Mesothelial cell of epicardium (in vitro differentiated cells): ENCODE results near the gene TNFRSF14. TPM values are rescaled to one million over a fixed set of nuclear protein-coding genes. Genes with fewer than 3 reads are reported as not detected.

Experiments
- DNase-seq, 2 experiments: peaks; one replicate each; pipeline ENCODE4 v3.0.0; 2021; ENCODE audit warnings: low spot score in 2 of 2; ENCODE audit not compliant: unreplicated experiment in 2 of 2
- H3K27ac Mint-ChIP-seq: 2 replicates; pipeline ENCODE4 v1.8.0; 2021; ENCODE audit warnings: mixed read lengths
- H3K27me3 Mint-ChIP-seq: 2 replicates; pipeline ENCODE4 v1.8.0; 2021; ENCODE audit warnings: low read depth, mixed read lengths
- H3K36me3 Mint-ChIP-seq: 2 replicates; pipeline ENCODE4 v1.8.0; 2021; ENCODE audit warnings: mixed read lengths
- H3K4me1 Mint-ChIP-seq: 2 replicates; pipeline ENCODE4 v1.8.0; 2021; ENCODE audit warnings: mixed read lengths
- H3K4me3 Mint-ChIP-seq: 2 replicates; pipeline ENCODE4 v1.8.0; 2021; ENCODE audit warnings: mild to moderate bottlenecking, moderate library complexity, mixed read lengths
- H3K9me3 Mint-ChIP-seq: 2 replicates; pipeline ENCODE4 v1.8.0; 2021; ENCODE audit warnings: mixed read lengths
- CTCF ChIP-seq: fragments of 200-600 bp; sonication (generic); IDR thresholded peaks from one replicate; pipeline ENCODE4 v1.5.0; 2021; ENCODE audit warnings: antibody characterized with exemption; ENCODE audit not compliant: unreplicated experiment
- total RNA-seq: library from RNA; stranded (reverse); gene quantifications from 3 replicates; pipeline ENCODE4 v1.2.1, GENCODE V29; 2021

Gene TNFRSF14
- total RNA-seq, 1 donor from 2014 or later: 1.1 TPM

- peaks cover 3% of the 10 kb centered on the region for H3K27me3 Mint-ChIP-seq
- peaks cover 20% of the 10 kb centered on the region for H3K4me1 Mint-ChIP-seq
- H3K9me3 Mint-ChIP-seq: peaks cover 5% of the 10 kb centered on the region
- H3K4me3 Mint-ChIP-seq: no peak overlapping the region
- H3K27ac Mint-ChIP-seq: peak overlapping the region; percentile 93
- TF ChIP-seq CTCF: no peak
- DNase-seq: no peak
- no peaks in the 10 kb centered on the region for H3K36me3 Mint-ChIP-seq
These were observed 22.6 kb downstream of the TNFRSF14 start for GRCh38 chr1:2578758-2579118.

- no peak overlapping the region for H3K27ac Mint-ChIP-seq
These were observed 24.5 kb downstream of the TNFRSF14 start for GRCh38 chr1:2580691-2581090.

GRCh38 chr1:2582391-2582790, 26.2 kb downstream of the TNFRSF14 start:
- H3K27ac Mint-ChIP-seq: no peak overlapping the region
- H3K9me3 Mint-ChIP-seq: no peaks in the 10 kb centered on the region
- H3K36me3 Mint-ChIP-seq: no peaks in the 10 kb centered on the region
- H3K4me1 Mint-ChIP-seq: peaks cover 39% of the 10 kb centered on the region
- H3K27me3 Mint-ChIP-seq: no peaks in the 10 kb centered on the region
- TF ChIP-seq CTCF: no peak
- no peak for DNase-seq
- no peak overlapping the region for H3K4me3 Mint-ChIP-seq

More at GRCh38 chr1:2580691-2581090, 24.5 kb downstream of the TNFRSF14 start:
- Mint-ChIP-seq H3K9me3 (no peaks in the 10 kb centered on the region), H3K27me3 (no peaks in the 10 kb centered on the region), H3K4me3 (no peak overlapping the region), H3K4me1 (peaks cover 38% of the 10 kb centered on the region), H3K36me3 (no peaks in the 10 kb centered on the region)
- no peak for DNase-seq
- TF ChIP-seq CTCF: no peak

GRCh38 chr1:2583331-2583791, 27.2 kb downstream of the TNFRSF14 start:
- Mint-ChIP-seq H3K4me1 (peaks cover 37% of the 10 kb centered on the region), H3K27ac (peak overlapping the region; percentile 57), H3K36me3 (no peaks in the 10 kb centered on the region), H3K4me3 (no peak overlapping the region), H3K27me3 (no peaks in the 10 kb centered on the region), H3K9me3 (no peaks in the 10 kb centered on the region)
- DNase-seq: peak in 1 of 2 experiments; percentile 18
- TF ChIP-seq CTCF: no peak

- no peak for DNase-seq
- TF ChIP-seq CTCF: no peak
- peak overlapping the region; percentile 57 for H3K27ac Mint-ChIP-seq
- H3K36me3 Mint-ChIP-seq: no peaks in the 10 kb centered on the region
- peak overlapping the region; percentile 81 for H3K4me3 Mint-ChIP-seq
- H3K4me1 Mint-ChIP-seq: peaks cover 31% of the 10 kb centered on the region
- H3K9me3 Mint-ChIP-seq: no peaks in the 10 kb centered on the region
- H3K27me3 Mint-ChIP-seq: no peaks in the 10 kb centered on the region
These were observed 27.7 kb downstream of the TNFRSF14 start for GRCh38 chr1:2583871-2584351.
